ENCODE measurements around the gene CDH23. TPM values are rescaled to one million over a fixed set of nuclear protein-coding genes. Genes with fewer than 3 reads are reported as not detected.

CDH23 gene
- total RNA-seq, 2 donors from 2014 or later, result 28.5 to 58.7 TPM

DNA sequence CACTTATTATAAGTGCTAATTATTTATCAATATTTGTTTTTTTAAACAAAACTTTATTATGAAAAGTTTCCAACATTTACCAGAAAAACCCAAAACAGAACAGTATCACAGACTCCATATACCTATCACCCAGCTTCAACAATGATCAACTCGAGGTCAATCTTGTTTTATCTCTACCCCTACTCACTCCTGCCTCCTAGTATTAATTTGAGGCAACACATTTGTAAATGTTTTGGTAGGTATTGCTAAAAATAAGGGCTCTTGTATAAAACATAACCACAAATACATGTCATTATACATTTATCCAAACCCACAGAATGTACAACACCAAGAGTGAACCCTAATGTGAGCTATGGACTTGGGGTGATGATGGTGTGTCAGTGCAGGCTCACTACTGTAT lies 15.9 kb upstream of the CDH23 start:
- intact Hi-C loops (cut with DNase I), result loop anchor here (10.0 kb wide), 1 partner anchor 434 kb away; no protein-coding TSS in a partner anchor

DNA sequence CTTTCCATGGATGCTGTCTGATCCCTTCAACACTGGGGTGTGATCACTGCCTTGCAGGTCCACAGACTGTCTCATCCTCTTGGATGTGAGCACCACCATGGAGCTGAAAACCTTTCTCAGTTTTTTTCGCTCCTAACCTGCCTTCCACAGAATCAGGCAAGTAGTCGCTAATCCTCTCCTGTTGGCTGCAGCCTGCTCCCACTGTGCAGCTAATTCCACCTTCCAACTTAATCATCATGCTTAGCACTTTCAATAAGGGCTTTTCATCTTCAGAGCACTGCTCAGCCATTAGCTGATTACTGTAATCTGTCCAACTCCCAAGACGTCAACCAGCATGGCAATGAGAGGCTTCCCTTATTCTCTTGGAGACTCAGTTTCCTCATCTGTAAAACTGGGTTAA lies 15.1 kb upstream of the CDH23 start:
- no peak for TF ChIP-seq POLR2A (IDR thresholded peaks at IDR 0.05)
- TF ChIP-seq, protein P1, sequence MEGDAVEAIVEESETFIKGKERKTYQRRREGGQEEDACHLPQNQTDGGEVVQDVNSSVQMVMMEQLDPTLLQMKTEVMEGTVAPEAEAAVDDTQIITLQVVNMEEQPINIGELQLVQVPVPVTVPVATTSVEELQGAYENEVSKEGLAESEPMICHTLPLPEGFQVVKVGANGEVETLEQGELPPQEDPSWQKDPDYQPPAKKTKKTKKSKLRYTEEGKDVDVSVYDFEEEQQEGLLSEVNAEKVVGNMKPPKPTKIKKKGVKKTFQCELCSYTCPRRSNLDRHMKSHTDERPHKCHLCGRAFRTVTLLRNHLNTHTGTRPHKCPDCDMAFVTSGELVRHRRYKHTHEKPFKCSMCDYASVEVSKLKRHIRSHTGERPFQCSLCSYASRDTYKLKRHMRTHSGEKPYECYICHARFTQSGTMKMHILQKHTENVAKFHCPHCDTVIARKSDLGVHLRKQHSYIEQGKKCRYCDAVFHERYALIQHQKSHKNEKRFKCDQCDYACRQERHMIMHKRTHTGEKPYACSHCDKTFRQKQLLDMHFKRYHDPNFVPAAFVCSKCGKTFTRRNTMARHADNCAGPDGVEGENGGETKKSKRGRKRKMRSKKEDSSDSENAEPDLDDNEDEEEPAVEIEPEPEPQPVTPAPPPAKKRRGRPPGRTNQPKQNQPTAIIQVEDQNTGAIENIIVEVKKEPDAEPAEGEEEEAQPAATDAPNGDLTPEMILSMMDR (IDR thresholded peaks at IDR 0.05), result no peak
- WGBS, 2 donors, result 66 to 80% methylated on average over 3 of the region's 3 CpGs
- H3K4me3 ChIP-seq, result no peak overlapping the region
- no peak for DNase-seq
- H3K27ac ChIP-seq, result no peak overlapping the region
- intact Hi-C loops (cut with DNase I), result loop anchor here (10.0 kb wide), 1 partner anchor 433 kb away; no protein-coding TSS in a partner anchor
- no peaks in the 10 kb centered on the region for H3K27me3 ChIP-seq
- no peak for ATAC-seq
- H3K4me1 ChIP-seq, result peaks cover 8% of the 10 kb centered on the region
- H3K36me3 ChIP-seq (replicated peaks in 1 of 2; ENCODE audit: insufficient read depth in 1 of 2, low read depth in 2 of 2), result no peaks in the 10 kb centered on the region
- H3K9me3 ChIP-seq, result no peaks in the 10 kb centered on the region

More for the DNA sequence above, 15.9 kb upstream of the CDH23 start:
- H3K9me3 ChIP-seq, result no peaks in the 10 kb centered on the region
- H3K27me3 ChIP-seq, result no peaks in the 10 kb centered on the region
- ATAC-seq (no peak), DNase-seq (no peak)
- no peak for TF ChIP-seq POLR2A (IDR thresholded peaks at IDR 0.05)
- TF ChIP-seq, protein P1 (IDR thresholded peaks at IDR 0.05), result no peak
- 19 to 26% methylated on average over 1 of the region's 1 CpG for WGBS, 2 donors
- H3K36me3 ChIP-seq (replicated peaks in 1 of 2; ENCODE audit: insufficient read depth in 1 of 2, low read depth in 2 of 2), result no peaks in the 10 kb centered on the region
- no peak overlapping the region for H3K4me3 ChIP-seq
- no peak overlapping the region for H3K27ac ChIP-seq
- H3K4me1 ChIP-seq, result peaks cover 11% of the 10 kb centered on the region

GRCh38 chr10:71382028-71382427 lies 14.7 kb upstream of the CDH23 start:
- intact Hi-C loops (cut with DNase I), result loop anchor here (10.0 kb wide), 1 partner anchor 433 kb away; no protein-coding TSS in a partner anchor
- Histone ChIP-seq H3K27ac (no peak overlapping the region), H3K4me3 (no peak overlapping the region), H3K27me3 (no peaks in the 10 kb centered on the region), H3K36me3 (replicated peaks in 1 of 2; ENCODE audit: insufficient read depth in 1 of 2, low read depth in 2 of 2) (no peaks in the 10 kb centered on the region), H3K4me1 (peaks cover 4% of the 10 kb centered on the region), H3K9me3 (no peaks in the 10 kb centered on the region)
- TF ChIP-seq, protein P1 (IDR thresholded peaks at IDR 0.05), result no peak
- no peak for TF ChIP-seq POLR2A (IDR thresholded peaks at IDR 0.05)
- ATAC-seq (no peak), DNase-seq (no peak)
- WGBS, 2 donors, result 46 to 71% methylated on average over 2 of the region's 2 CpGs

GRCh38 chr10:71382757-71383156 lies 14.0 kb upstream of the CDH23 start:
- ATAC-seq (no peak), DNase-seq (no peak)
- no peak for TF ChIP-seq POLR2A (IDR thresholded peaks at IDR 0.05)
- TF ChIP-seq, protein P1 (IDR thresholded peaks at IDR 0.05), result no peak
- Histone ChIP-seq H3K9me3 (no peaks in the 10 kb centered on the region), H3K36me3 (replicated peaks in 1 of 2; ENCODE audit: insufficient read depth in 1 of 2, low read depth in 2 of 2) (no peaks in the 10 kb centered on the region), H3K27me3 (no peaks in the 10 kb centered on the region), H3K27ac (no peak overlapping the region), H3K4me3 (no peak overlapping the region), H3K4me1 (peaks cover 1% of the 10 kb centered on the region)
- intact Hi-C loops (cut with DNase I), result loop anchor here (10.0 kb wide), 1 partner anchor 432 kb away; no protein-coding TSS in a partner anchor
- 54 to 80% methylated on average over 1 of the region's 1 CpG for WGBS, 2 donors
